ENCODE data around the gene PTH1R.

DNA sequence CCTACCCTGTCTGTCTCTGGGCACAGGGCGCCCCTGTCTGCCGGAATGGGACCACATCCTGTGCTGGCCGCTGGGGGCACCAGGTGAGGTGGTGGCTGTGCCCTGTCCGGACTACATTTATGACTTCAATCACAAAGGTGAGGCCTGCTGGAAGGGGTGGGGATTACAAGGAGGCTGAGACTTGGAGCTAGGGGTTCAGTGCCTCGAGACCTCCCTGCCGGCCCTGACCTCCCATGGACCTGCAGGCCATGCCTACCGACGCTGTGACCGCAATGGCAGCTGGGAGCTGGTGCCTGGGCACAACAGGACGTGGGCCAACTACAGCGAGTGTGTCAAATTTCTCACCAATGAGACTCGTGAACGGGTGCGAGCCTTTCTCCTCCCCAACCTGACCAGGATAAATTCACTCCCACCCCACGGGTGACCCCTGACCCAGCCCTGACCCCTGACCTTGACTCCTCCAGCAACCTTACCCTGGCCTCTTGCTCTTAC lies 20.4 kb downstream of the PTH1R start:
- TF ChIP-seq POLR2A (IDR thresholded peaks at IDR 0.05; ENCODE audit: low read depth, low read length) (no peak), POLR2AphosphoS5 (IDR thresholded peaks at IDR 0.05; ENCODE audit: low read depth, low read length) (no peak), TAF1 (IDR thresholded peaks at IDR 0.05; ENCODE audit: borderline replicate concordance, low read depth, low read length) (no peak)

Data from GM12892 (cell line).